HCEC 1CT (cell line): Measurements from ENCODE around the gene MFGE8.

Source experiments
- DNase-seq: peaks from one replicate; pipeline ENCODE4 v3.0.0-alpha.2; 2017

MFGE8 gene

DNA sequence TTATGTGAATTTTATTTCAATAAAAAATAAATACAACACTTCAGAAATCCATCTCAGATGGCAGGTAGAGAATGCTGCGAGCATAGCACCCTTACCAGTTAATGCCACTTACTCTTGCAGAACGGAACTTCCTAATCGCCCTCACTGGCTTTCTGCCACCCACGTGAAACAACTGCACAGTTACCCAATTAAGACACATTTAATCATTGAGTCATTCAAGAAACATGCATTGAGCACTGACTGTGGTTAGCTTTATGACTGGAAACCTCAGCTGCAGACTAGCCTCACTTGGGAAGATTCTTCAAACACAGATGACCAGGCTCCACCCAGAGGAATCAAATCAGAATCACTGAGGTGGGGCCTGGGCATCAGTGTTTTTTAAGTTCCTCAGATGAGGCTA lies 5.6 kb upstream of the MFGE8 start:
- peak; percentile 98 for DNase-seq

- no peak for DNase-seq
Observed at GRCh38 chr15:88917760-88918159, 4.6 kb upstream of the MFGE8 start.

DNA sequence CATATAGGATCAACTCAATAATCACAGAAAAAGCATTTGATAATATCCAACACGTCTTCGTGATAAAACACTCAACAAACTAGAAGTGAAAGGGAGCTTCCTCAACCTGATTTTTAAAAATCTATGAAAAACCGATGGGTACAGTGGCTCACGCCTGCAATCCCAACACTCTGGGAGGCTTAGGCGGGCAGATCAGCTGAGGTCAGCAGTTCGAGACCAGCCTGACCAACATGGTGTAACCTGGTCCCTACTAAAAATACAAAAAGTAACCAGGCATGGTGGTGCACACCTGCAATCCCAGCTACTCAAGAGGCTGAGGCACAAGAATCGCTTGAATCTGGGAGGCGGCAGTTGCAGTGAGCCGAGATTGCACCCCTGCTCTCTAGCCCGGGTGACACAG lies 2.2 kb upstream of the MFGE8 start:
- no peak for DNase-seq

GRCh38 chr15:88913850-88914169 lies 631 bp upstream of the MFGE8 start:
- DNase-seq = no peak

DNA sequence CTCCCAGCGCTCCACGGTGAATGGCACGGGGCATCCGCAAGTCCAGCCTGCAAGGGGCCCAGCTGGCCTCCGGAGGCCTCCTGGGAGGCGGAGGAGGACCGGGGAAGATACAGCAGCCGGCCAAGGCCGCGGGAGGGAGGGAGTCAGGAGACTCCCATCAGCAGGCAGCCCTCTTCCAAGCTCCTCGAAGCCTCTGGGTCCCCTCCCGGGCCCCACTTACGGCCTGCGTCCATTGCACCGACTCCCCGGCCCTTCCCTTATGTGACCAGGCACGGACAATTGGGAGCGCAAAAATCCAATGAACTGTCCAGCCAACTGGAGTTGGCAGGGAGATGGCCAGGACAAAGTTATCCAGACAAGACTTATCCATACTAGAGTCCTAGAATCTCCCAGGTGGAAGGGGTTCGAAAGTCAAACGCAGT lies 668 bp downstream of the MFGE8 start:
- peak; percentile 37 for DNase-seq

GRCh38 chr15:88911766-88912118 lies 1.4 kb downstream of the MFGE8 start:
- peak; percentile 39 for DNase-seq

- DNase-seq = no peak
Observed at GRCh38 chr15:88909956-88910831, 3.0 kb downstream of the MFGE8 start.

DNA sequence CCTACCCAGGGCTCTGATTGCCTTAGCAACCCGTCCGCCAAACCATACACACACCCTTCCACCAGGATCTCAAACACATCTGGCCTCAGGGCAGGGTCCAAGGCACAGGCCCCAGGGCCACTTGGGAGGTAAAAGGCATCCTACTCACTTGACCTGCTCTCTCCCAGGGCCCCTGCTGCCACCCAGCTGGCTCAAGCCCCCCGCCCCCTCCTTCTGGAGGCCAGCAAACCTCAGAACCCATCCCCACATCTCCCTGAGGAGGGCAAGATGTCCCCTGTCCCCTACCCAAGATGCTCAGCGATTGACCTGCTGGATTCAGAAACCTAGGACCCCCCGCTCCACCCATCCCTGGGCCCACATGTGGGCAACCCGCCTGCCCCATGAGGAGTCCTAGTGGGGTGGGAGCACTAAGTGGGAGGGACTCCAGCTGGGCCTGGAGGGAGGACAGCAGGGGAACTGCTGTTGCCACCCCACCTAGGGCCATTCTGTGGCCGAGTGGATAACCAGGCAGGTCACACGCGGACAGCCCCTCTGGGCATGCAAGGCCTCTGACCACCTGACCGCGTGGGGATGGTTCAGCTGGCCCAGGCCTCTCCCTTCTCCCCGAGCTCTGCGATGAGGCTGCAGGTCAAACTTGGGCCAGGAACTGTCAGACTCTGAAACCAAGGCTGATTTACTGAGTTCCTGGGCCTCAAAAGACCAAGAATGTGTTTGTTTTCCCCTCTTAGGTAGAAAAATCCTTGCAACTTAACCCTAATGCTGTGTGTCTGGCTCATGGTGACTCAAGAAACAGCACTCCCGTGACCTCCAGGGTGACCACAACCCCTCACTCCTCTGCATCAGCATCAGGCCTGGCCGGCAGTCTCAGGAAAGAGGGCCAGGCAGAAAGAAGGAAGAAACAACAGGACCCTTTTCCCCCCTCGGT lies 4.2 kb downstream of the MFGE8 start:
- no peak for DNase-seq

DNA sequence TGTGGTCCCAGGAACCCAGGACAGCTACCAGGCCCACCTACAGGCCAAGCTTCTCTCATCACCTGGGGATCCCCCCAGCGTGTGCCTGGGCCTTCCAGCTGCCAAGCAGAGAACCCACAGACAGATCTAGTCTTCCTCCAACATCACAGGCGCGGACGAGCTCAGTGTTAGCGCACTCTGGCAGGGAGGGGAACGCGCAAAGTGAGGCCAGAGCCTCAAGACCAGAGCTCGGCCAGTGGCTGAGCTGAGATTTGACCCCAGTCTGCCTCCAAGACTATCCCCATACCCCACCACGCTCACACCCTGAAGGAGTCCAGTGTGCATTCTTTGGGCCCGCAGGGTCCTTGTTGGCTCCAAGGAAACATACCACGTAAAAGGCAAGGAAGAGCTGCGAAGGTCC lies 5.1 kb downstream of the MFGE8 start:
- no peak for DNase-seq

- DNase-seq = no peak
Observed at GRCh38 chr15:88907111-88907510, 6.1 kb downstream of the MFGE8 start.

DNA sequence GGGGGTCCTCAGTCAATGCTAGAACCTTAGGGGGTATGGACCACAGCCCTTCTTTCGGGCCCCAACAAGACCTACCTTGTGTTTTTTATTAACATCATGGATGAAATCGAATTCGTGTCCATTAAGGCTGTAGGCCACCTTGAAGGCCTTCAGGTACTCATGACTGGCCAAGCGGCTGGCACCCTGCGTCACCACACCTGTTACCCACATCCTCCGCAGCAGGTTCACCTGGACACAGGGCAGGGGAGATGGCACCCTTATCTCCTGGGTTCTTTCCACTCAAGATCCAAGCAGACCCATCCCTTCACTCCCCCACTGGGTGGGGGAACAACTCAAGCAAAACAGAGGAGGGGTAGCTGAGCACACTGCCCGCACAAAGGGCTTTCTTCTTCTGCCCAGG lies 6.6 kb downstream of the MFGE8 start:
- DNase-seq = no peak

DNA sequence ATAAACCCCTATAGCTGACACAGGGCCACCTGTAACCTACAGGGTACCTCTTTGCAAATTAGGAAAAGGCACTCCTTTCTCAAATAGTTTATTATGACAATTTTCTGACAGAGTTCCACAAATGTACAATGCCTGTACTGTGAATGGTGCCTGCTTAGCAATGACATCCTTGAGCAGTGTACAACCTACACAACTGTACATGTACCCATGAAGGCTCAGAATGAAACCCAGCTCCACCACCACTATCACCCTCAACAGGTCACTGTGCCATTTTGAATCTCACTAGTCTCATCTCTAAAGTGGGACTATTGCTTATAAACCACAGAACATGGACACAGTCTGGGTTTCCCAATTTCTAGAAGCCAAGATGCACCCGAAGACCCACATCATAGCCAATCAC lies 7.0 kb downstream of the MFGE8 start:
- no peak for DNase-seq

- no peak for DNase-seq
Observed at GRCh38 chr15:88905576-88905975, 7.6 kb downstream of the MFGE8 start.

- DNase-seq = peak; percentile 41
Observed at GRCh38 chr15:88904624-88905327, 8.4 kb downstream of the MFGE8 start.

GRCh38 chr15:88904257-88904623 lies 8.9 kb downstream of the MFGE8 start:
- no peak for DNase-seq

DNA sequence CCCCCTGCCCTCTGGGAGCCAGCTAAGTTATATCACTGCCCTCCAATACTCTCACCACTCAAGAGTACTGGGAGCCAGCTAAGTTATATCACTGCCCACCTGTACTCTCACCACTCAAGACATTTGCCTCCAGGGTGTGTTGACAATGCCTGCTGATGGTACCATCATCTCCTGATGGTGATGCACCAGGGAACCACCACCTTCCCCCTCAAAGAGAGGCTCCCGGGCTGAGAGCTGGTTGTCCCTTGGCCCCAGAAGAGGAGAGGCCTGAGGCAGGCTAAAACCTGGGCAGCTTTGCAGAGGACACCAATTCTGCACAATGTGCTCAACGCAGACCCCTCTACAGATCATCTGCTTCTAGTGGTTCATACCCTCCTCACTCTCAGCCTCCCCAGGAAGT lies 10.3 kb downstream of the MFGE8 start:
- no peak for DNase-seq

DNA sequence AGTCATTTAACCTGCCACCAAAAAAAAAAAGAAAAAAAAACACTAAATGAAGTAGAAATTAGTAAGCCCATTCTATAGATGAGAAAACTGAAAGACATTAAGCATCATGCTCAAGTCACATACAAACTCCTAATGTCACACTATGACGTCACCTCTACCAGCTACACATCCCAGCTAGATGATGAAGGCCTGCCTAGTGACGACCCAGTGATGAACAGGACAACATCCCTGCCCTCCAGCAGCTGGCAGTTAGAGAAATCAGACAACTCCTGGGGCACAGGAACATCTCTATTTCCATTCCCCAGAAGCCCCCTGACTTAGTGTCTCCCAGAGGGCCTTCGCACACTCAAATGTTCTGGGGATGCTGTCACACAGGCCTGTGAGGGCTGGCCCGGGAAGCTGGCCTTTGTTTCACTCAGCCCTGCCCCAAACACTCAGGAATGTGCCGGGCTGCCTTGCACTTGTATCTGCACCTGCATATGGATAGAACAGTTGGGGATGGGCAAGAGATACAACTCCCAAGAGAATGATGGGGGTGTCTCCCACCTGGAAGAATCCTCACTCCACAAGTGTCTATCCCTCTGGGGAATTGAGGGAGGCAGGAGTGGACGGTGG lies 10.9 kb downstream of the MFGE8 start:
- DNase-seq = no peak

DNA sequence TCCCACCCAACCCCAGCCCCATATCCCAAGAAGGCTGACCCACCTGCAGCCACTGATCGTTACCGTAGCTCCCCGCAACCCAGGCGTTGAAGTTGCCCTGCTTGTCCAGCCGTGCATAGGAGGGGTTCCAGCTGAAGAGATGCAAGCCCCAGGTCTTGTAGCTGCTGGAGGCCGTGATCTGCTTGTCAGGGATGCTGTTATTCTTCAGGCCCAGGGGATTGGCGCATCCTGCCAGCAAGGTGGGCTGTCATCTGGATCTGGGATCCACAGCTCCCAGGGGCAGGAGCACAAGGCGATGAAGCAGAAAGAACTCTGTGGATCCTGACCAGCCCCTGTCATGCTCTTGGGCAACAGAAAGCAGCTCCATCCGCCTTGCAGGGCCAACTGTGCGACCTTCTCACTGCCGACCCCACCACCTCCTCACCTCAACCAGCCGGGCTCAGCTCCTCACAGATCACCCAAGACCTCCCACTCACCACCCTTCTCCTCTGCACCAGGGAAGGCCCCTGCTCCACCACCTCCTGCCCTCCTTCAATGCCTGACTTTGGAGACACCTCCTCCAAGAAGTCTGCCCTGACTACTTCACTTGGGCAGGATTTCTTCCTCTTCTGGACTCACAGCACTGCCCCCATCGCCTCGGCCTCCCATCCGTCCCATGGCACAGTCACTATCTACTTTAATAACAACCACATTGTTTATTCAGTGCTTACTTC lies 11.5 kb downstream of the MFGE8 start:
- DNase-seq = no peak

- no peak for DNase-seq
Observed at GRCh38 chr15:88900982-88901418, 12.2 kb downstream of the MFGE8 start.

- DNase-seq = no peak
Observed at GRCh38 chr15:88900309-88900981, 12.7 kb downstream of the MFGE8 start.

- DNase-seq = no peak
Observed at GRCh38 chr15:88899251-88899650, 13.9 kb downstream of the MFGE8 start.

DNA sequence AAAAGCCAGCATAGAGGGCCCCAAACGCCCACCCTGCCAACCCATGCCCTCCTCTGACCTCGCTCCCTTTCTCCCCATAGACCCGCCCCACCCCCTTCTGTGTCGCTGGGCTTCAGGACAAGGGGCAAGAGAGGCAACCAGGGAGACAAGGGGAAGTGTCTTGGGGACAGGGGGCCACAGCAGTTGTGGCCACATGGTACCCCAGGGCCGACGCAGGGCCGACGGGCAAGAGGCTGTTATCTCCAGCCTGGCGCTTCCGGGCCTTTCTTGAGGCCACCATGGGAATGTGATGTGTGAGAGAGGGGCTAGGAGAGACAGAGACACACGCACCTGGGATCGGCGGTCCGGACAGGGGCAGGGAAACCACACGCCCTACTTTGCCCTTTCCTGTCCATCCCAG lies 14.4 kb downstream of the MFGE8 start:
- DNase-seq = no peak
